GM19035 (cell line): Measurements from ENCODE around the gene CDYL2.
"Not testable (repeated sequence)": the region's sequence is repeated elsewhere in the genome, so short reads cannot be mapped to it uniquely, and the experiment has no call there.

Source experiments
- ATAC-seq: cut with Tn5 transposase; IDR thresholded peaks from one replicate; pipeline ENCODE4 v1.9.1; 2021; ENCODE audit not compliant: unreplicated experiment

Gene CDYL2

GRCh38 chr16:80812593-80812992, 8.2 kb upstream of the CDYL2 start:
- ATAC-seq: no peak

- ATAC-seq: no peak
Measured at GRCh38 chr16:80809366-80809765, 5.0 kb upstream of the CDYL2 start.

- ATAC-seq: no peak
Measured at GRCh38 chr16:80807906-80808305, 3.5 kb upstream of the CDYL2 start.

GRCh38 chr16:80806927-80807340, 2.5 kb upstream of the CDYL2 start:
- no peak for ATAC-seq

- no peak for ATAC-seq
Measured at GRCh38 chr16:80806289-80806688, 1.9 kb upstream of the CDYL2 start.

GRCh38 chr16:80804056-80804525, 307 bp downstream of the CDYL2 start:
- ATAC-seq: peak; percentile 49

- peak; percentile 17 for ATAC-seq
Measured at GRCh38 chr16:80803339-80804055, 901 bp downstream of the CDYL2 start.

GRCh38 chr16:80802902-80803301, 1.5 kb downstream of the CDYL2 start:
- no peak for ATAC-seq

GRCh38 chr16:80802138-80802537, 2.3 kb downstream of the CDYL2 start:
- ATAC-seq: no peak

- no peak for ATAC-seq
Measured at GRCh38 chr16:80794071-80794470, 10.3 kb downstream of the CDYL2 start.

GRCh38 chr16:80792031-80792430, 12.4 kb downstream of the CDYL2 start:
- ATAC-seq: no peak

GRCh38 chr16:80791411-80791810, 13.0 kb downstream of the CDYL2 start:
- ATAC-seq: no peak

- ATAC-seq: no peak
Measured at GRCh38 chr16:80790751-80791150, 13.6 kb downstream of the CDYL2 start.

GRCh38 chr16:80788027-80788426, 16.4 kb downstream of the CDYL2 start:
- ATAC-seq: no peak

- ATAC-seq: not testable (repeated sequence)
Measured at GRCh38 chr16:80786561-80786960, 17.8 kb downstream of the CDYL2 start.

- ATAC-seq: no peak
Measured at GRCh38 chr16:80784951-80785350, 19.4 kb downstream of the CDYL2 start.

GRCh38 chr16:80778703-80779102, 25.7 kb downstream of the CDYL2 start:
- no peak for ATAC-seq

GRCh38 chr16:80776856-80777255, 27.5 kb downstream of the CDYL2 start:
- no peak for ATAC-seq

- no peak for ATAC-seq
Measured at GRCh38 chr16:80775450-80775849, 28.9 kb downstream of the CDYL2 start.

GRCh38 chr16:80766798-80767197, 37.6 kb downstream of the CDYL2 start:
- no peak for ATAC-seq

- ATAC-seq: no peak
Measured at GRCh38 chr16:80759419-80760162, 44.8 kb downstream of the CDYL2 start.

GRCh38 chr16:80754476-80754875, 49.9 kb downstream of the CDYL2 start:
- ATAC-seq: no peak
